OCI-LY1 (cell line): ENCODE data around the gene PLK1.

Experiments
- EZH2 ChIP-seq: fragments of 200-600 bp; sonication (generic), shearing (Covaris generic); IDR thresholded peaks from 2 replicates; pipeline ENCODE4 v1.8.0; 2017; ENCODE audit warnings: borderline replicate concordance, mixed run types, mild to moderate bottlenecking, antibody characterized with exemption, low read length, moderate library complexity, mixed read lengths
- TF ChIP-seq, protein P1 (sequence below): fragments of 200-600 bp; sonication (generic), shearing (Covaris generic); IDR thresholded peaks from 2 replicates; pipeline ENCODE4 v1.5.1; 2017; ENCODE audit warnings: mild to moderate bottlenecking, antibody characterized with exemption, low read length, moderate library complexity, mixed read lengths

DNA sequence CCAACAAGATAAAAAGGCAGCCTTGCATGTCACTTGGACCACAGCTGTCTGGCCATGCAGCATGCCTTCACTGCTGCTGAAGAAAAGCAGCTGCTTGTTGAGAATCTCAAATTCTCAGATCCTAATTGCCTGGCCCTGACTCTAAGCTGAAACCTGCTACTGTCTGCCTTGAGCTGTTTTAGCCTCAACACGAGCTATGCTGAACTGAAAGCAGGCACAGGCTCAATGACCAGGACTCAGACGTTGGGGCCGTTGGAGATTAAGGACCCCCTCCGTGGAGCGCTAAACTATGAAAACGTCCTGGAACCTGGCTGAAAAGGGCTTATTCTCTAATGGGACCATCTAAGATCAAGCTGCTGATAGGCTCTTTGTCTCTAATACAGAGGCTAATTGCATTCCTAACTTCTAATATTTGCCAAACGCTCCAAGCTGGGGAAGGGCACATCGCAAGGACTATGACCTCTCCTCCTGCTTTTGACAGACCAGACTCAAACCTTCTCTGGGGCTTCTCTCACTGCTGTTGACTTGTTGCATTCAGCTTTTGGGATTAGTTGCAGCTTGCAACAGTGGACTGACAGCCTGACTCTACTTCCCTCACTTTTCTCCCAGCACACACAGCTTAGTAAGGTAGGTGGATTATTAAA, 4.6 kb upstream of the PLK1 start:
- TF ChIP-seq, protein P1, sequence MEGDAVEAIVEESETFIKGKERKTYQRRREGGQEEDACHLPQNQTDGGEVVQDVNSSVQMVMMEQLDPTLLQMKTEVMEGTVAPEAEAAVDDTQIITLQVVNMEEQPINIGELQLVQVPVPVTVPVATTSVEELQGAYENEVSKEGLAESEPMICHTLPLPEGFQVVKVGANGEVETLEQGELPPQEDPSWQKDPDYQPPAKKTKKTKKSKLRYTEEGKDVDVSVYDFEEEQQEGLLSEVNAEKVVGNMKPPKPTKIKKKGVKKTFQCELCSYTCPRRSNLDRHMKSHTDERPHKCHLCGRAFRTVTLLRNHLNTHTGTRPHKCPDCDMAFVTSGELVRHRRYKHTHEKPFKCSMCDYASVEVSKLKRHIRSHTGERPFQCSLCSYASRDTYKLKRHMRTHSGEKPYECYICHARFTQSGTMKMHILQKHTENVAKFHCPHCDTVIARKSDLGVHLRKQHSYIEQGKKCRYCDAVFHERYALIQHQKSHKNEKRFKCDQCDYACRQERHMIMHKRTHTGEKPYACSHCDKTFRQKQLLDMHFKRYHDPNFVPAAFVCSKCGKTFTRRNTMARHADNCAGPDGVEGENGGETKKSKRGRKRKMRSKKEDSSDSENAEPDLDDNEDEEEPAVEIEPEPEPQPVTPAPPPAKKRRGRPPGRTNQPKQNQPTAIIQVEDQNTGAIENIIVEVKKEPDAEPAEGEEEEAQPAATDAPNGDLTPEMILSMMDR = no peak
- TF ChIP-seq EZH2 = no peak
